IMR-90 (cell line): ENCODE data around the gene GABRA1. TPM values are rescaled to one million over a fixed set of nuclear protein-coding genes. Genes with fewer than 3 reads are reported as not detected.

Source experiments
- ATAC-seq: fragments of 200-7000 bp; cut with Tn5 transposase; 2 replicates; pipeline ENCODE4 v1.9.1; 2020; ENCODE audit warnings: low read depth, mild to moderate bottlenecking, moderate library complexity
- BruUV-seq: library from RNA; stranded (reverse); fragments of 400-500 nt; replicated peaks from 2 replicates; lab custom pipeline; 2021; lab: Mats Ljungman, UMichigan
- CTCF ChIA-PET: fragments of 300-600 bp; formaldehyde crosslinking; extraction: SDS; loops from one replicate; lab custom pipeline; 2021; ENCODE audit warnings: antibody characterized with exemption; lab: Yijun Ruan, JAX
- POLR2A ChIA-PET: fragments of 300-600 bp; sonication (Branson Sonifier 250); formaldehyde crosslinking; loops from one replicate; lab custom pipeline; 2022; ENCODE audit warnings: antibody characterized with exemption; ENCODE audit not compliant: unreplicated experiment; lab: Charles Lee
- DNase-seq: peaks from one replicate; pipeline ENCODE4 v3.0.0; 2013
- H2AFZ ChIP-seq: replicated peaks from 2 replicates; pipeline ENCODE3; 2013; ENCODE audit warnings: low read length, mild to moderate bottlenecking; ENCODE audit not compliant: poor library complexity
- H2AK5ac ChIP-seq: 2 replicates; pipeline ENCODE4 v1.6.1; 2013; ENCODE audit warnings: low read depth, low read length, inconsistent platforms
- H2AK9ac ChIP-seq: replicated peaks from 2 replicates; pipeline ENCODE3; 2013; ENCODE audit warnings: mild to moderate bottlenecking, low read depth, low read length, moderate library complexity; ENCODE audit not compliant: poor library complexity
- H2BK120ac ChIP-seq: 2 replicates; pipeline ENCODE4 v1.6.1; 2013; ENCODE audit warnings: low read depth, low read length, inconsistent platforms
- H2BK15ac ChIP-seq: 3 replicates; pipeline ENCODE4 v1.6.1; 2013; ENCODE audit warnings: low read depth, low read length, inconsistent platforms
- H2BK20ac ChIP-seq: 2 replicates; pipeline ENCODE4 v1.6.1; 2013; ENCODE audit warnings: low read depth, mild to moderate bottlenecking, inconsistent platforms, low read length, moderate library complexity
- H2BK5ac ChIP-seq: 2 replicates; pipeline ENCODE4 v1.6.1; 2013; ENCODE audit warnings: mild to moderate bottlenecking, low read depth, low read length, inconsistent platforms; ENCODE audit not compliant: poor library complexity, severe bottlenecking
- H3K14ac ChIP-seq: replicated peaks from 2 replicates; pipeline ENCODE4 v1.6.1; 2013; ENCODE audit warnings: low read depth, low read length, inconsistent platforms
- H3K18ac ChIP-seq: 2 replicates; pipeline ENCODE4 v1.6.1; 2013; ENCODE audit warnings: low read depth, low read length, control low read depth
- H3K23ac ChIP-seq: 2 replicates; pipeline ENCODE4 v1.6.1; 2013; ENCODE audit warnings: low read depth, low read length, inconsistent platforms
- H3K27ac ChIP-seq: 2 replicates; pipeline ENCODE4 v1.5.1; 2013; ENCODE audit warnings: mild to moderate bottlenecking, control low read depth, low read length; ENCODE audit not compliant: insufficient read depth
- H3K27me3 ChIP-seq: 2 replicates; pipeline ENCODE4 v1.6.1; 2013; ENCODE audit warnings: low read length; ENCODE audit not compliant: control insufficient read depth, insufficient read depth
- H3K36me3 ChIP-seq: 2 replicates; pipeline ENCODE4 v1.6.1; 2013; ENCODE audit warnings: low read length, mixed read lengths; ENCODE audit not compliant: control insufficient read depth, insufficient read depth
- H3K4ac ChIP-seq: 2 replicates; pipeline ENCODE4 v1.6.1; 2013; ENCODE audit warnings: low read depth, low read length, inconsistent platforms
- H3K4me1 ChIP-seq: 2 replicates; pipeline ENCODE4 v1.6.1; 2013; ENCODE audit warnings: low read length, mixed read lengths; ENCODE audit not compliant: control insufficient read depth, insufficient read depth
- H3K4me2 ChIP-seq: 2 replicates; pipeline ENCODE4 v1.6.1; 2013; ENCODE audit warnings: low read depth, mild to moderate bottlenecking, control low read depth, low read length, moderate library complexity
- H3K4me3 ChIP-seq: 2 replicates; pipeline ENCODE4 v1.5.1; 2013; ENCODE audit warnings: low read depth, mild to moderate bottlenecking, control low read depth, low read length, moderate library complexity; ENCODE audit not compliant: insufficient read depth
- H3K56ac ChIP-seq: 2 replicates; pipeline ENCODE4 v1.6.1; 2013; ENCODE audit warnings: low read length, inconsistent platforms; ENCODE audit not compliant: insufficient read depth; ENCODE audit errors: extremely low read depth
- H3K79me1 ChIP-seq, 2 experiments: 2 replicates each; pipeline ENCODE4 v1.6.1; 2013; ENCODE audit warnings: low read length in 2 of 2, inconsistent platforms in 1 of 2, low read depth in 1 of 2
- H3K9ac ChIP-seq: 2 replicates; pipeline ENCODE4 v1.6.1; 2013; ENCODE audit warnings: low read depth, low read length, control low read depth
- H3K9me1 ChIP-seq: 2 replicates; pipeline ENCODE4 v1.6.1; 2013; ENCODE audit warnings: low read length, inconsistent platforms; ENCODE audit not compliant: insufficient read depth
- H3K9me3 ChIP-seq: 2 replicates; pipeline ENCODE4 v1.6.1; 2013; ENCODE audit warnings: low read length; ENCODE audit not compliant: control insufficient read depth, insufficient read depth
- H4K20me1 ChIP-seq: 2 replicates; pipeline ENCODE4 v1.6.1; 2013; ENCODE audit warnings: low read length, inconsistent platforms; ENCODE audit not compliant: insufficient read depth
- H4K5ac ChIP-seq: 2 replicates; pipeline ENCODE4 v1.6.1; 2013; ENCODE audit warnings: mild to moderate bottlenecking, low read depth, low read length, control low read depth
- H4K8ac ChIP-seq, 2 experiments: 2 replicates each; pipeline ENCODE4 v1.6.1; 2013; ENCODE audit warnings: low read depth in 2 of 2, low read length in 2 of 2, control low read depth in 1 of 2, inconsistent platforms in 1 of 2
- H4K91ac ChIP-seq: 2 replicates; pipeline ENCODE4 v1.6.1; 2013; ENCODE audit warnings: low read depth, low read length, inconsistent platforms; ENCODE audit not compliant: insufficient read depth
- POLR2A ChIP-seq: IDR thresholded peaks from 2 replicates; pipeline ENCODE4 v1.6.1; 2012; ENCODE audit warnings: mild to moderate bottlenecking, low read depth, low read length
- dilution Hi-C: fragments of 300-500 bp; cut with HindIII; formaldehyde crosslinking; loops from one replicate; pipeline ENCODE4 v1.14.3; 2018; ENCODE audit warnings: low sequenced_read_pairs; ENCODE audit not compliant: unreplicated experiment
- in situ Hi-C: fragments of 300-500 bp; cut with MboI; formaldehyde crosslinking; loops from 3 replicates; pipeline ENCODE4 v1.14.3; 2019; ENCODE audit warnings: low sequenced_read_pairs, inconsistent platforms, mixed read lengths
- intact Hi-C: fragments of 100-400 bp; cut with micrococcal nuclease; formaldehyde crosslinking; loops from 2 replicates; pipeline ENCODE4 v1.10.0; 2022
- polyA plus RNA-seq, 3 experiments: library from polyadenylated mRNA; depleted of rRNA; stranded (reverse); fragments of >200 nt; gene quantifications; 2 replicates each; pipeline ENCODE4 v1.2.3, GENCODE V29; 2012; ENCODE audit warnings: low replicate concordance in 1 of 3
- total RNA-seq: library from RNA; depleted of rRNA; stranded (reverse); fragments of >200 nt; gene quantifications from 2 replicates; pipeline ENCODE4 v1.2.3, GENCODE V29; 2012

GABRA1 gene
- total and polyA plus RNA-seq, 2 of the 4 experiments (the other 2 are of a cell fraction) = not detected

DNA sequence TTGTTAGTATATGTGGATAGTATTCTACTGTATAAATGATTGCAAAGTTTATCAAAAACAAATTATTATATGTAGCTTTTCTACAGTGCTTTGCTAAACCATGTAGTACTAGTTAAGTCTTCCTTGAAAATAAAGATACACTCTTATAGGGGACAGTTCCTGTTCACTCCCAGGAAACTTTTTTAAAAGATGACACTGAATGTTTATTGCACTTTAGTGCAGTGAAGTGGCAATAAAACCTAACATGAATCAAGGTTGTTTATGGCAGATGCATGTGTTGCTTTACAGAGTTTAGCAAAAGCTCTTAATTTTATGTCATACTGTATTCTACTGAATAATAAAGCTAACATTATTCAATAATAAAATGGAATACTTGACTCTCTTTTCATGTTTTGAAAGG is 51.7 kb downstream of the GABRA1 start:
- no peaks in the 10 kb centered on the region for H4K20me1 ChIP-seq
- intact Hi-C loops = no loop called here
- in situ Hi-C loops = no loop called here
- H4K8ac ChIP-seq = no peak overlapping the region
- no peak overlapping the region for H3K4ac ChIP-seq
- no peak overlapping the region for H3K4me3 ChIP-seq
- no peak overlapping the region for H3K9ac ChIP-seq
- peaks cover 5% of the 10 kb centered on the region; the same call in 1 of the 2 replicates for H3K9me3 ChIP-seq
- TF ChIP-seq POLR2A = no peak
- no peak overlapping the region for H3K14ac ChIP-seq
- H3K18ac ChIP-seq = no peak overlapping the region
- no peak overlapping the region for H4K91ac ChIP-seq
- H3K27ac ChIP-seq = no peak overlapping the region
- H3K23ac ChIP-seq = no peak overlapping the region
- no peaks in the 10 kb centered on the region for H3K36me3 ChIP-seq
- CTCF ChIA-PET = no interaction called here
- H2AFZ ChIP-seq = no peak overlapping the region
- no peak overlapping the region for H2BK20ac ChIP-seq
- BruUV-seq = no TSS peak
- H4K5ac ChIP-seq = no peak overlapping the region
- dilution Hi-C loops = no loop called here
- H2BK15ac ChIP-seq = no peak overlapping the region
- DNase-seq (no peak), ATAC-seq (no peak)
- H3K79me1 ChIP-seq = no peaks in the 10 kb centered on the region
- H3K9me1 ChIP-seq = no peaks in the 10 kb centered on the region
- no peak overlapping the region for H2AK5ac ChIP-seq
- H3K27me3 ChIP-seq = no peaks in the 10 kb centered on the region
- no peak overlapping the region for H2AK9ac ChIP-seq
- no peaks in the 10 kb centered on the region for H3K4me1 ChIP-seq
- no peak overlapping the region for H3K56ac ChIP-seq
- H2BK120ac ChIP-seq = no peak overlapping the region
- no peak overlapping the region for H3K4me2 ChIP-seq
- POLR2A ChIA-PET = no interaction called here
- H2BK5ac ChIP-seq = no peak overlapping the region
